ENCODE results near the gene AADACL4.

AADACL4 gene

DNA sequence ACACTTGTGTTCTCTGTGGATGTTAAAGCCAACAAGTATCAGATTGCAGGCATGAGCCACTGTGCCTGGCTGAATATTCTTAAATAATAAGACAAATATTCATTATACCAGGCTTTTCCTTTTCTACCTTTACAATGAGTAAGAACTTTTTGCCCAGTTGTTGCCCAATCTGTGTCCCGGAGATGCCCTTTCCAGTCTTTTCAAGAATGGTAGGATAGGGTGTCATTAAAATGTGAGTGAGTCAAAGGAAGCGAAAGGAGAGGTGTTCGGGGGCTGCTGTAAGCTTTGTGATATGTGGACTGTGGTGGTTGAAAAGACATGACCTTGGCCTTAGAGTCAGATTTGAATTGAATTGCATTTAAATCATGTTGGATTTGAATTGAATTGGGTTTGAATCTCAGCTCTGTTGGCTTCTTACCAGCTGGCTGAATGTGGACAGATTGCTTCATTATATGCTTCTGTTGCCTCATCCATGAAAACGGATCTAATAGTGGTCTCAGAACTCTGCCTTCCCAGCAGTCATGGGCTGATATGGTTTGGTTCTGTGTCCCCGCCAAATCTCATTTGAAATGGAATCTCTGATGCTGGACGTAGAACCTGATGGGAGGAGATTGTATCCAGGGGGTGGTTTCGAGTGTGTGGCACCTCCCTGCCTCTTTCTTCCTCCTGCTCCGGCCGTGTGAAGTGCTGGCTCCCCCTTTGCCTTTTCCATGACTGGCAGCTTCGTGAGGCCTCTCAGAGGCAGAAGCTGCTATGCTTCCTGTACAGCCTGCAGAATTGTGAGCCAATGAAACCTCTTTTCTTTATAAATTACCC, 49.3 kb downstream of the AADACL4 start:
- Histone ChIP-seq H3K9ac (no peak overlapping the region), H3K36me3 (no peaks in the 10 kb centered on the region), H3K4me2 (no peak overlapping the region), H4K20me1 (no peaks in the 10 kb centered on the region), H3K4me1 (no peaks in the 10 kb centered on the region), H3K4me3 (no peak overlapping the region), H3K27me3 (no peaks in the 10 kb centered on the region), H3K9me3 (replicated peaks in 1 of 11) (peaks cover 0 to 3% (median 0%) of the 10 kb centered on the region in 11 experiments; a peak in 1 of 22 replicates), H3K27ac (no peak overlapping the region)
- no peak for TF ChIP-seq Cebpa-rat (IDR thresholded peaks at IDR 0.05)

DNA sequence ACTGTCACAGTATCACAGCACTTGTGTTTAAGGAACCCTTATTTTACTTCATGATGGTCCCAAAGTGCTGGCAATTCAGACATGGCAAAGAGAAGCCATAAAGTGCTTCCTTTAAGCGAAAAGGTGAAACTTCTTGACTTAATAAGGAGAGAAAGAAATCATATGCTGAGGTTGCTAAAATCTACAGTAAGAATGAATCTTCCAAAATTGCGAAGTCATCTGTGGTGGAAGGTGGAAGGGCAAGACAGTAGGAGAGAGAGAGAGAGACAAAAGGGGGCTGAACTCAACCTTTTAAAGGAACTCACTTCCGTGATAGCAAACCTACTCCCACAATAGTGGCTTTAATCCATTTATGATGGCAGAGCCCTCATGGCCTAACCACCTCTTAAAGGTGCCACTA, 52.8 kb downstream of the AADACL4 start:
- no peaks in the 10 kb centered on the region for H3K4me1 ChIP-seq
- H3K27me3 ChIP-seq = no peaks in the 10 kb centered on the region
- no peak for TF ChIP-seq Cebpa-rat (IDR thresholded peaks at IDR 0.05)
- peaks cover 0 to 7% (median under 1%) of the 10 kb centered on the region in 11 experiments; a peak in 9 of 22 replicates for H3K9me3 ChIP-seq (replicated peaks in 1 of 11)
- H3K36me3 ChIP-seq = no peaks in the 10 kb centered on the region
- no peak overlapping the region for H3K9ac ChIP-seq
- H4K20me1 ChIP-seq = no peaks in the 10 kb centered on the region
- no peak overlapping the region for H3K27ac ChIP-seq
- H3K4me2 ChIP-seq = no peak overlapping the region
- H3K4me3 ChIP-seq = no peak overlapping the region

DNA sequence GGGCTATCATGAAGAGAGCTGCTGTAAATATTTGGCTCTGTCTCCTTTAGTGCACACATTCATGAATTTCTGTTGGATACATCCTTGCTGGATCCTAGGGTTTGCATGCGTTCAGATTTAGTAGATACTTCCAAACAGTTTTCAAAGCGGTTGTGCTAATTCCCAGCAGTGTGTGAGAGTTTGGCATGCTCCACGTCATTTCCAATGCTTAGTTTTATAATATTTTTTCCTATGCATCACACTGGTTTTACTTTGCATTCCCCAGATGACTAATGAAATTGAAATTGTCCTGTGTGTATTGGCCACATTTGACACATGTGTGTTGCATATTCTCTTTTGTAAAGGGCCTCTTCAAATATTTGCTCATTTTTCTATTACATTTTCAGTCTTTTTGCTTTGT, 53.5 kb downstream of the AADACL4 start:
- no peak overlapping the region for H3K4me2 ChIP-seq
- H4K20me1 ChIP-seq = no peaks in the 10 kb centered on the region
- no peak overlapping the region for H3K4me3 ChIP-seq
- H3K27me3 ChIP-seq = no peaks in the 10 kb centered on the region
- no peak overlapping the region for H3K27ac ChIP-seq
- H3K36me3 ChIP-seq = no peaks in the 10 kb centered on the region
- TF ChIP-seq Cebpa-rat (IDR thresholded peaks at IDR 0.05) = no peak
- peaks cover 1 to 14% (median 7%) of the 10 kb centered on the region in 11 experiments; a peak in 16 of 22 replicates for H3K9me3 ChIP-seq (replicated peaks in 1 of 11)
- H3K4me1 ChIP-seq = no peaks in the 10 kb centered on the region
- no peak overlapping the region for H3K9ac ChIP-seq

DNA sequence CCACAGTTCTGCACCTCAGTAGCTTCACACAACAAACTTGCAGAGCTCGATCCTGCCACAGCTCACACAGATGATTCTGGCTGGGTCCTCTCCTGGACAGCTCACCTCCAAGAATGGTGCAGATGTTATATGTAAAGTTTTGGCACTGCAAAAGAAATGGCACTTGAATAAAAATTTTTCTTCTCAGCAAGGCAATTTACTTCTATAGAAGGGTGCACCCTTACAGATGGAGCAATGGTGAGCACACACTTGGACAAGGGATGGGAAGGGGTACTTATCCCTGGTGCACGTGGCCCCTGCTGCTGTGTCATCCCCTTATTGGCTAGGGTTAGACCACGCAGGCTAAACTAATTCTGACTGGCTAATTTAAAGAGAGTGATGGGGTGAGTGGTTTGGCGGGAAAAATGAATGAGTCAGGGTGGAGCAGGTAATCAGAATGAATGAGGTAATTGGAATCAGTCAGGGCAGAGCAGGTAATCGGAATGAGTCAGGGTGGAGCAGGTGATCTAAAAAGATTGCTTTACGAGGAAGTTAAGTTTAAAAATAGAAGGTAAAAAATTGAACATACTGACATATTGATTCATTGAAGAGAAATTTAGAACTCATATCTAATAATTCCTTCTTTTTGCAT, 60.1 kb downstream of the AADACL4 start:
- Histone ChIP-seq H3K4me3 (no peak overlapping the region), H3K27ac (no peak overlapping the region), H3K9ac (no peak overlapping the region), H3K36me3 (no peaks in the 10 kb centered on the region; a peak in 1 of 22 replicates), H4K20me1 (no peaks in the 10 kb centered on the region), H3K27me3 (no peaks in the 10 kb centered on the region), H3K9me3 (replicated peaks in 1 of 11) (peaks cover 24 to 41% (median 36%) of the 10 kb centered on the region in 11 experiments), H3K4me1 (no peaks in the 10 kb centered on the region), H3K4me2 (no peak overlapping the region)
- TF ChIP-seq Cebpa-rat (IDR thresholded peaks at IDR 0.05) = no peak

DNA sequence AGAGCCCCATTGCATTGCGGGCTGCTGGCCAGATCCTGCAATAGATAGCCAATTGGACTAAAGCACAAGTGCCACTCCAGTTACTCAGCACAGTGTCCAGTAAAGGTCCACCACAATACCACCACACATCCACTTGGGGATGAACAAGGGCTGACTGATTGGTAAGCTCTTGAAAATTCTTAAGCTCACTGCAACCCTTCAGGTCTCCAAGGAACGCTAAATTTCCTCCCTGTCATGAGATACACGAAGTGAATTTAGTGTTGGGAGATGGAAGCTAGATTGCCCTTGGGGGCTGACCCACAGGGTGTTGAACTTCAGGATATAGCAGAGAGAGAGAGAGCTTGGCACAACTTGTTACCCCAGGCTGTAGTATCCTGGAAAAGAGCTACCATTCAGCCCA, 62.2 kb downstream of the AADACL4 start:
- no peak overlapping the region for H3K4me2 ChIP-seq
- no peaks in the 10 kb centered on the region for H3K4me1 ChIP-seq
- no peak for TF ChIP-seq Cebpa-rat (IDR thresholded peaks at IDR 0.05)
- H3K27me3 ChIP-seq = no peaks in the 10 kb centered on the region
- H4K20me1 ChIP-seq = no peaks in the 10 kb centered on the region
- no peaks in the 10 kb centered on the region; a peak in 1 of 22 replicates for H3K36me3 ChIP-seq
- H3K4me3 ChIP-seq = no peak overlapping the region
- H3K9ac ChIP-seq = no peak overlapping the region
- no peak overlapping the region for H3K27ac ChIP-seq
- H3K9me3 ChIP-seq (replicated peaks in 1 of 11) = peaks cover 24 to 41% (median 36%) of the 10 kb centered on the region in 11 experiments

DNA sequence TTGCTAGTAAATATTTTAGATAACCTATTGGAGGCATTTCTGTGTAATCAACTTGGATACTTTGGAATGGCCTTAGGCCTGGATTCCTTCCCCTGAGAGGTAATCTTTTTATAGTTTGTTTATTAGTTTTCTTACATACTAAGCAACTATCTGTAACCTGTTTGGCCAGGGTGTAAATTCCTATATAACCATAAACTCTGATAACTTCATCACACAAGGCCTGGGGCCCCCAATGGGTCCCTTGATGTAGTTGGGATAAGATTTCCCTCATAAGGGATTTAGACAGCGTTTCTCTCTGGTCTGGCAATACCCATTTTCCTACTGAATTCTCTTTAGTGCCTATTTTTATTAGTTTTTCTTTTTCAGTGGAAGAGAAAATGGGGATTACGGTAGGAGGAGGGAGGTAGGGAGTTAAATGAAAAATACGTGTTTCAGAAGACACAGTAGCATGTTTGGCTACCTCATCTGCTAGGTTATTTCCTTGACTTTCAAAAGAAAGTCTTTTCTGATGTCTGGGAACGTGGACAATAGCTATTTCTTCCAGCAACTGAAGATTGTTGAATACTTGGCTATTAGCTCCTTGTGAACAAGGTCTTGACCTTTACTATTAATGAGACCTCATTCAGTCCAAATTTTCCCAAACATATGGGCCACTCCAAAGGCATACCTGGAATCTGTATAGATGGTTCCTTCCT, 64.7 kb downstream of the AADACL4 start:
- no peak for TF ChIP-seq Cebpa-rat (IDR thresholded peaks at IDR 0.05)
- H3K4me3 ChIP-seq = no peak overlapping the region
- no peak overlapping the region for H3K27ac ChIP-seq
- H4K20me1 ChIP-seq = no peaks in the 10 kb centered on the region
- no peaks in the 10 kb centered on the region for H3K27me3 ChIP-seq
- H3K4me2 ChIP-seq = no peak overlapping the region
- H3K36me3 ChIP-seq = no peaks in the 10 kb centered on the region; a peak in 1 of 22 replicates
- no peaks in the 10 kb centered on the region for H3K4me1 ChIP-seq
- H3K9ac ChIP-seq = no peak overlapping the region
- H3K9me3 ChIP-seq (replicated peaks in 1 of 11) = peaks cover 11 to 22% (median 15%) of the 10 kb centered on the region in 11 experiments

DNA sequence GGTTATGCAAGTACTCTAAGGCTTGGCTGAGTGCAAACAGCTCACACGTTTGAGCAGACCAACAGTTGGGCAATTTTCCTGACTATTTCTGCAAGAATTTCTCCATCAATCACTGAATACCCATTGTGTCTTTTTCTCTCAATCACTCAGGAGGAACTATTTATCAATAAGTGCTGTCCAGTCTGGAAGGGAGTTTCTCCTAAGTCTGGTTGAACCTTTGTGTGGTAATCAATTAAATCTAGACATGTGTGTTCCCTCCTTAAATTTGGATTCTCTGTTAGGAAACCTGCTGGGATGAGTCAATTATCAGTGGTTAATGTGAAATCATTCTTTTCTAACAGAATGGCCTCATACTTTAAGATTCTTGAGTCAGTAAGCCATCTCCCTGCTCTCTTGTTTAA, 65.2 kb downstream of the AADACL4 start:
- Histone ChIP-seq H3K36me3 (no peaks in the 10 kb centered on the region; a peak in 1 of 22 replicates), H3K4me1 (no peaks in the 10 kb centered on the region), H3K9me3 (replicated peaks in 1 of 11) (peaks cover 5 to 16% (median 10%) of the 10 kb centered on the region in 11 experiments; a peak in 21 of 22 replicates), H3K4me3 (no peak overlapping the region), H3K9ac (no peak overlapping the region), H3K27me3 (no peaks in the 10 kb centered on the region), H3K27ac (no peak overlapping the region), H4K20me1 (no peaks in the 10 kb centered on the region), H3K4me2 (no peak overlapping the region)
- TF ChIP-seq Cebpa-rat (IDR thresholded peaks at IDR 0.05) = no peak

DNA sequence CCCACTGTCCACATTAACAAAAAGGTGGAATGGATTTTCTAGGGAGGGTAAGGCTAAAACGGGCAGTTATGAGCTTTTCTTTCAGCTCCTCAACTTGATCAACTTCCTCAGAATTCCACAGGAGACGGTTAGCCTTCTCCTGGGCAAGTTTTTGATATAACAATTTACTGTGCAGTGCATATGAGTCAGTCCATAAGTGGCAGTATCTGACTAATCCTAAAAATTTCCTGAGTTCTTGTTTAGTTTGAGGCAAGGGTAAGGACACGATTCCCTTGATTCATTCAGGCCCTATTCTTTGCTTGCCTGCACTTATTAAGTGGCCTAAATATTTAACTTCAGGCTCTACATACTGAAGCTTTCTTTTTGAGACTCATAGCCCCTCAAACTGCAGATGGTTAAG, 65.8 kb downstream of the AADACL4 start:
- no peak overlapping the region for H3K4me3 ChIP-seq
- H3K4me1 ChIP-seq = no peaks in the 10 kb centered on the region
- no peaks in the 10 kb centered on the region for H3K27me3 ChIP-seq
- no peak for TF ChIP-seq Cebpa-rat (IDR thresholded peaks at IDR 0.05)
- H3K9me3 ChIP-seq (replicated peaks in 1 of 11) = peaks cover 1 to 10% (median 4%) of the 10 kb centered on the region in 11 experiments; a peak in 16 of 22 replicates
- no peak overlapping the region for H3K9ac ChIP-seq
- no peak overlapping the region for H3K27ac ChIP-seq
- H3K36me3 ChIP-seq = no peaks in the 10 kb centered on the region
- no peaks in the 10 kb centered on the region for H4K20me1 ChIP-seq
- H3K4me2 ChIP-seq = no peak overlapping the region

DNA sequence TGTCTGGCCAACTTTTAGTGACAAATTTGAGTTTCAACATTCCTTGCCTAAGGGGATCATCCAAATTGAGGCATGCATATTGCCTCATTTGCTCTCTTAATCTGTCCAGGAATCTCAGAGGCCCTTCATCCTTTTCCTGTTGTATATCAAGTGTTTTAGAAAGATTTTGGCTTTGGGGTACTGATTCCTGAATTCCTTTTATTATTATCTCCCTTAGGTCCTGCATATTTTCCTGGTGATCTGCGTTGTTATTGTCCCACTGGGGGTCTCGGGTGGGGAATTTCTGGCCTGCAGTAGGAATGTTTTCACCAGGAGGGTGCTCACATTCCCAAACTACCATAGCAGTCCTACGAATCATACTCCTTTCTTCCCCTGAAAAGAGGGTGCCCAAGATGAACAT, 67.7 kb downstream of the AADACL4 start:
- Histone ChIP-seq H3K27me3 (no peaks in the 10 kb centered on the region), H3K4me1 (peaks cover 0 to 4% (median 0%) of the 10 kb centered on the region in 10 experiments; a peak in 1 of 20 replicates), H3K4me2 (no peak overlapping the region), H3K4me3 (no peak overlapping the region), H3K9me3 (replicated peaks in 1 of 11) (0 out of 22 replicates have a peak, but pooled peaks cover 0 to under 1% (median 0%) of the 10 kb centered on the region in 11 experiments), H3K36me3 (no peaks in the 10 kb centered on the region), H3K9ac (no peak overlapping the region), H3K27ac (no peak overlapping the region), H4K20me1 (no peaks in the 10 kb centered on the region)
- TF ChIP-seq Cebpa-rat (IDR thresholded peaks at IDR 0.05) = no peak

Measured in BLaER1 treated with 17β-estradiol and CSF1 and Interleukin-3, amounts not matched to agents 10 nM and 100 nM (cell line).